ENCODE measurements around the gene TLCD1.

TLCD1 gene

GRCh38 chr17:28744104-28744971 is 18.3 kb upstream of the TLCD1 start:
- no CpG with 5 or more reads among the region's 61 CpGs for WGBS (ENCODE audit: extremely low coverage, insufficient coverage, low lambda C conversion rate)
- Histone ChIP-seq H3K4me1 (ENCODE audit: control insufficient read depth, low read depth, low read length) (peaks cover 11% of the 10 kb centered on the region), H3K27me3 (ENCODE audit: insufficient read depth, low read length, poor library complexity) (no peaks in the 10 kb centered on the region), H2BK120ac (ENCODE audit: low read depth, low read length) (peak overlapping the region; percentile 47), H4K5ac (ENCODE audit: low read length) (no peak overlapping the region), H3K9ac (ENCODE audit: low read length) (peak overlapping the region; percentile 96), H2BK5ac (ENCODE audit: low read length) (peak overlapping the region; percentile 86), H3K4ac (ENCODE audit: low read depth, low read length) (peak overlapping the region; percentile 99), H2AK5ac (ENCODE audit: low read length) (no peak overlapping the region), H3K36me3 (ENCODE audit: control insufficient read depth, insufficient read depth, low read length) (peaks cover 23% of the 10 kb centered on the region), H3K4me2 (ENCODE audit: low read length) (peak overlapping the region; percentile 70), H4K8ac (ENCODE audit: low read depth, low read length) (no peak overlapping the region), H3K27ac (ENCODE audit: low read depth, low read length) (peak overlapping the region; percentile 98), H3K56ac (ENCODE audit: low read length) (peak overlapping the region; percentile 99), H3K23ac (ENCODE audit: low read length) (peak overlapping the region; percentile 54), H3K79me2 (ENCODE audit: control insufficient read depth, insufficient read depth, low read length) (peaks cover 39% of the 10 kb centered on the region), H3K79me1 (ENCODE audit: low read length) (peaks cover 23% of the 10 kb centered on the region), H2BK15ac (replicated peaks; ENCODE audit: low read depth) (no peak overlapping the region), H3K4me3 (ENCODE audit: low read length) (peak overlapping the region; percentile 96), H3K18ac (ENCODE audit: low read length) (peak overlapping the region; percentile 98)
- peak; percentile 91 for DNase-seq

- Histone ChIP-seq H3K79me1 (ENCODE audit: low read length) (peaks cover 23% of the 10 kb centered on the region), H2BK15ac (replicated peaks; ENCODE audit: low read depth) (no peak within 1 kb of the TSS), H3K18ac (ENCODE audit: low read length) (peak within 1 kb of the TSS; percentile 98), H3K4ac (ENCODE audit: low read depth, low read length) (peak within 1 kb of the TSS; percentile 99), H3K9ac (ENCODE audit: low read length) (peak within 1 kb of the TSS; percentile 96), H4K5ac (ENCODE audit: low read length) (no peak within 1 kb of the TSS), H3K27ac (ENCODE audit: low read depth, low read length) (peak within 1 kb of the TSS; percentile 100), H2AK5ac (ENCODE audit: low read length) (no peak within 1 kb of the TSS), H3K4me3 (ENCODE audit: low read length) (peak within 1 kb of the TSS; percentile 96), H3K27me3 (ENCODE audit: insufficient read depth, low read length, poor library complexity) (no peaks in the 10 kb centered on the region), H3K79me2 (ENCODE audit: control insufficient read depth, insufficient read depth, low read length) (peaks cover 39% of the 10 kb centered on the region), H3K23ac (ENCODE audit: low read length) (peak within 1 kb of the TSS; percentile 99), H3K4me1 (ENCODE audit: control insufficient read depth, low read depth, low read length) (peaks cover 11% of the 10 kb centered on the region), H2BK120ac (ENCODE audit: low read depth, low read length) (peak within 1 kb of the TSS; percentile 89), H2BK5ac (ENCODE audit: low read length) (peak within 1 kb of the TSS; percentile 86), H3K36me3 (ENCODE audit: control insufficient read depth, insufficient read depth, low read length) (peaks cover 19% of the 10 kb centered on the region), H3K56ac (ENCODE audit: low read length) (peak within 1 kb of the TSS; percentile 99), H3K4me2 (ENCODE audit: low read length) (peak within 1 kb of the TSS; percentile 73), H4K8ac (ENCODE audit: low read depth, low read length) (peak within 1 kb of the TSS; percentile 98)
- no CpG with 5 or more reads among the region's 70 CpGs for WGBS (ENCODE audit: extremely low coverage, insufficient coverage, low lambda C conversion rate)
- peak; percentile 98 for DNase-seq
Measured at GRCh38 chr17:28743243-28744103, 17.4 kb upstream of the TLCD1 start, which contains the start of gene TRAF4. TSS of gene TRAF4 (plus strand) at chr17:28744011. CDS start at chr17:28744113, 102 bp downstream.

GRCh38 chr17:28741358-28742349 is 15.6 kb upstream of the TLCD1 start:
- WGBS (ENCODE audit: extremely low coverage, insufficient coverage, low lambda C conversion rate): no CpG with 5 or more reads among the region's 19 CpGs
- Histone ChIP-seq H3K79me1 (ENCODE audit: low read length) (peaks cover 9% of the 10 kb centered on the region), H3K27ac (ENCODE audit: low read depth, low read length) (no peak overlapping the region), H3K79me2 (ENCODE audit: control insufficient read depth, insufficient read depth, low read length) (peaks cover 24% of the 10 kb centered on the region), H2AK5ac (ENCODE audit: low read length) (no peak overlapping the region), H3K4me1 (ENCODE audit: control insufficient read depth, low read depth, low read length) (peaks cover 8% of the 10 kb centered on the region), H3K36me3 (ENCODE audit: control insufficient read depth, insufficient read depth, low read length) (peaks cover 4% of the 10 kb centered on the region), H3K18ac (ENCODE audit: low read length) (no peak overlapping the region), H4K5ac (ENCODE audit: low read length) (no peak overlapping the region), H2BK5ac (ENCODE audit: low read length) (no peak overlapping the region), H2BK120ac (ENCODE audit: low read depth, low read length) (no peak overlapping the region), H3K56ac (ENCODE audit: low read length) (peak overlapping the region; percentile 49), H2BK15ac (replicated peaks; ENCODE audit: low read depth) (no peak overlapping the region), H4K8ac (ENCODE audit: low read depth, low read length) (no peak overlapping the region), H3K4me2 (ENCODE audit: low read length) (no peak overlapping the region), H3K23ac (ENCODE audit: low read length) (no peak overlapping the region), H3K27me3 (ENCODE audit: insufficient read depth, low read length, poor library complexity) (no peaks in the 10 kb centered on the region), H3K4ac (ENCODE audit: low read depth, low read length) (no peak overlapping the region), H3K9ac (ENCODE audit: low read length) (no peak overlapping the region), H3K4me3 (ENCODE audit: low read length) (no peak overlapping the region)
- DNase-seq: no peak

GRCh38 chr17:28740406-28741357 is 14.6 kb upstream of the TLCD1 start:
- no peak overlapping the region for H3K4me3 ChIP-seq (ENCODE audit: low read length)
- H3K27ac ChIP-seq (ENCODE audit: low read depth, low read length): no peak overlapping the region
- no peak overlapping the region for H4K5ac ChIP-seq (ENCODE audit: low read length)
- no peak overlapping the region for H3K56ac ChIP-seq (ENCODE audit: low read length)
- no peak overlapping the region for H3K23ac ChIP-seq (ENCODE audit: low read length)
- no peak overlapping the region for H2BK15ac ChIP-seq (replicated peaks; ENCODE audit: low read depth)
- H3K79me1 ChIP-seq (ENCODE audit: low read length): no peaks in the 10 kb centered on the region
- H3K27me3 ChIP-seq (ENCODE audit: insufficient read depth, low read length, poor library complexity): no peaks in the 10 kb centered on the region
- no peaks in the 10 kb centered on the region for H3K36me3 ChIP-seq (ENCODE audit: control insufficient read depth, insufficient read depth, low read length)
- no peak overlapping the region for H2BK120ac ChIP-seq (ENCODE audit: low read depth, low read length)
- no peak for DNase-seq
- no peak overlapping the region for H3K9ac ChIP-seq (ENCODE audit: low read length)
- no peak overlapping the region for H3K4ac ChIP-seq (ENCODE audit: low read depth, low read length)
- no CpG with 5 or more reads among the region's 10 CpGs for WGBS (ENCODE audit: extremely low coverage, insufficient coverage, low lambda C conversion rate)
- peaks cover 14% of the 10 kb centered on the region for H3K79me2 ChIP-seq (ENCODE audit: control insufficient read depth, insufficient read depth, low read length)
- no peak overlapping the region for H2BK5ac ChIP-seq (ENCODE audit: low read length)
- H2AK5ac ChIP-seq (ENCODE audit: low read length): no peak overlapping the region
- H3K4me2 ChIP-seq (ENCODE audit: low read length): no peak overlapping the region
- no peaks in the 10 kb centered on the region for H3K4me1 ChIP-seq (ENCODE audit: control insufficient read depth, low read depth, low read length)
- no peak overlapping the region for H3K18ac ChIP-seq (ENCODE audit: low read length)
- no peak overlapping the region for H4K8ac ChIP-seq (ENCODE audit: low read depth, low read length)
